ENCODE data around the gene TMC8.
"Not testable (repeated sequence)": the region's sequence is repeated elsewhere in the genome, so short reads cannot be mapped to it uniquely, and the experiment has no call there.

The TMC8 gene

DNA sequence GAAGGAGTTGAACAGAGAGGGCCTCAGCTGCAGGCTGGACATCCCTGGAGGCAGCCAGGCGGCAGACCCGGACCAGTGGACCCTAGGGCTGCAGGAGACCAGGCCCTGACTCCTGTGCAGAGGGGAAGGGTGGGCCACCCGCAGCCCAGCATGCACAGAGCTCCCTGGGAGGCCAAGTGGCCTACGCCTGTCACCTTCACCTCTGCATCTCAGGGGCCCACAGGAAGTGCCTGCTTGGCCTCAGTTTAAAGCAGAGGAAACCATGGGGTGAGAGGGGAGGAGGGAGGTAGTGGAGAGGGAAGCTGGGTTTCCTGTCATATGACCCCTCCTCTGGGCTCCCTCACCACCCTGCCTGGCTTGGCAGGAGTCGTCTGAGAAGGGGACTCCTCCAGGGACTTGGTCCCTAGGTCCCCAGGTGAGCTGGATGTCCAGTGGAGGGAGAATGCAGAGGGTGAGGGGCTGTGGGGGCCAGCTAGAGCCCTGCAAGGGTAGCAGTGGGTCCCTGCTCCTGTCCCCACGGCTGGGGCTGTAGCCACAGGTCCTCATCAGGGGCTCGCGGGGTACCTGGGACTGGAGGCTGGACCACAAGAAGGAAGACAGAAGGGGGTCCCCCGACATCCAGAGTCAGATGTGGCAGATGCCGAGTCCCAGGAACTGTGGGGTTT is at the start of gene TMC8:
Gene TMC8 (plus strand): TSS at position 335 of the 665 bp plus-strand sequence. CDS start 818 bp downstream, outside the sequence.
- Mint-ChIP-seq H3K4me1 (peaks cover 73% of the 10 kb centered on the region), H3K9me3 (no peaks in the 10 kb centered on the region), H3K27me3 (no peaks in the 10 kb centered on the region), H3K4me3 (peak within 1 kb of the TSS; percentile 88), H3K27ac (peak within 1 kb of the TSS; percentile 82), H3K36me3 (peaks cover 66% of the 10 kb centered on the region)
- peak; percentile 54 for ATAC-seq

GRCh38 chr17:78081551-78081950 is 49.0 kb upstream of the TMC8 start:
- Mint-ChIP-seq H3K4me1 (no peaks in the 10 kb centered on the region), H3K27me3 (no peaks in the 10 kb centered on the region), H3K4me3 (no peak overlapping the region), H3K27ac (no peak overlapping the region), H3K9me3 (no peaks in the 10 kb centered on the region), H3K36me3 (peaks cover 43% of the 10 kb centered on the region)
- ATAC-seq, result no peak

DNA sequence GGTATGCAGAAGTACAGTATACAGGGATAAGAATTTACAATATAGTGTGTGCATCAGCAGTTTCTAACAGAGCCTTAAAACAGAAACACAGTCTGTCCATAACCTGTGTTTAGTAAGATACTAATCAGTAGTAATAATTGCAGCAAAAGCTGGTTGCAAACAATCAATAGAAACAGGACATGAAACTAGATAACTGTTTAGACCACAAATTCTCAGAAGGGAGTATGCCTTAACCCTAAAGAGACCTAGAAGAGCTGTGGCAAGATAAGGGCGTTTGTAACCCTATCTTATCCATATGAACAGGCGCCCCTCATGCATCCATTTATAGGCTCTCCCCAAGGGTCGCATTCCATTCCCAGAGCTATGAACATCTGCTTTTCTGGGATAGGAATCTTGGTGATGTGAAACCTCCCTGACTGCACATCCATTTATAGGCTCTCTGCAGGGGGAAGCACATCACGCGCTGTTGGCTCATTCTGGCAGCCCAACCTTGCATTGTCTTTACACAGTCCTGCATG is 48.2 kb upstream of the TMC8 start:
- H3K4me3 Mint-ChIP-seq, ATAC-seq, H3K27me3 Mint-ChIP-seq, H3K27ac Mint-ChIP-seq, H3K4me1 Mint-ChIP-seq, H3K9me3 Mint-ChIP-seq: not testable (repeated sequence)
- peaks cover 40% of the 10 kb centered on the region for H3K36me3 Mint-ChIP-seq

DNA sequence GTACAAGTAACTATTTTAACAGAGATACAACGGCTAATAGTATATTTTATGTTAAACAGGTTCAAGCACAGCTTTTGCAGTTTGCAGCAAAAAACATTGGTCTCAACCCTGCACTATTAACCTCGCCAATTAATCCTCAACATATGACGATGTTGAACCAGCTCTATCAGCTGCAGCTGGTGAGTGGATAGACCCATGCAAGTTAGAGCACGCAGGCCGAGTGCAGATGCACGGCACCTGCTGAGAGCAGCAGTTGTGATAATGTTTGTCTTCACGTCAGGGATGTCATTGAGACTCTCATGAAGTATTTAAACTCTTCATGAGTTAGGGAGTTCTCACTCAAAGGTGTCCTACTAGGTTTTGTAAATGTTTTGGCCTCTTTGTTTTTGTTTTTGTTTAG is 47.6 kb upstream of the TMC8 start:
- H3K9me3 Mint-ChIP-seq, result no peaks in the 10 kb centered on the region
- peaks cover 34% of the 10 kb centered on the region for H3K36me3 Mint-ChIP-seq
- H3K4me3 Mint-ChIP-seq, result no peak overlapping the region
- H3K27me3 Mint-ChIP-seq, result no peaks in the 10 kb centered on the region
- no peak overlapping the region for H3K27ac Mint-ChIP-seq
- H3K4me1 Mint-ChIP-seq, result no peaks in the 10 kb centered on the region
- ATAC-seq, result no peak

DNA sequence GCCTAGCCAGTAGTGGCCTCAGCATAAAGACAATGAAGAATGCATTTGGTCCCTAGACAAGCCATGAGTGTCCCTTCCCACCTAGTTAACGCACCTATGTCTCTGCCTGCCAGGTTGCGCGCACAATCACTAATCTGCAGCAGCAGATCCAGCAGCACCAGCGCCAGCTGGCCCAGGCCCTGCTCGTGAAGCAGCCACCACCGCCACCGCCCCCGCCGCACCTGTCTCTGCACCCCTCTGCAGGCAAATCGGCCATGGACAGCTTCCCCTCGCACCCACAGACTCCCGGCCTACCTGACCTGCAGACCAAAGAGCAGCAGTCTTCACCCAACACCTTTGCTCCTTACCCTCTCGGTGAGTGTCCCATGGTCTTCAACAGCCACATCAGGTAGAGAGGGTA is 43.8 kb upstream of the TMC8 start:
- ATAC-seq, result no peak
- H3K27me3 Mint-ChIP-seq, result no peaks in the 10 kb centered on the region
- H3K4me1 Mint-ChIP-seq, result no peaks in the 10 kb centered on the region
- no peak overlapping the region for H3K4me3 Mint-ChIP-seq
- peaks cover 38% of the 10 kb centered on the region for H3K36me3 Mint-ChIP-seq
- no peak overlapping the region for H3K27ac Mint-ChIP-seq
- no peaks in the 10 kb centered on the region for H3K9me3 Mint-ChIP-seq

DNA sequence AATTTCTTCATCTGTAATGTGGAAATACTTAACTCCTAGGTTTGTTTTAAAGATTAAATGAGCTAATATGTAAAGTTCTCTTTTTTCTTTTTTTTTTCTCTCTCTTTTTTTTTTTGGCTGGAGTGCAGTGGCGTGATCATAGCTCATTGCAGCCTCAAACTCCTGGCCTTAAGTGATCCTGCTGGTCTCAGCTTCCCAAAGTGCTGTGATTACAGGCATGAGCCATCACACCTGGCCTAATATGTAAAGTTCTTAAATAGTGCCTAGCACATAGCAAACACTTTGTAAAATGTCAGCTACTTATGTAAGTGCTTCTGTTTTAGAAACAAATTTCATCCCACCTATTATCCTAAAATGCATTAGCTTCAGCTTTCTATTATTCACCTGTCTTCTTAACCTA is 42.0 kb upstream of the TMC8 start:
- H3K27ac Mint-ChIP-seq, result no peak overlapping the region
- H3K36me3 Mint-ChIP-seq, result peaks cover 50% of the 10 kb centered on the region

GRCh38 chr17:78089576-78090281 is 40.8 kb upstream of the TMC8 start:
- no peak for ATAC-seq
- H3K27me3 Mint-ChIP-seq, result no peaks in the 10 kb centered on the region
- H3K27ac Mint-ChIP-seq, result no peak overlapping the region
- H3K36me3 Mint-ChIP-seq, result peaks cover 59% of the 10 kb centered on the region
- no peaks in the 10 kb centered on the region for H3K9me3 Mint-ChIP-seq
- no peak overlapping the region for H3K4me3 Mint-ChIP-seq
- H3K4me1 Mint-ChIP-seq, result no peaks in the 10 kb centered on the region

More for the DNA sequence above, 42.0 kb upstream of the TMC8 start:
- no peak for ATAC-seq
- no peaks in the 10 kb centered on the region for H3K4me1 Mint-ChIP-seq
- no peaks in the 10 kb centered on the region for H3K9me3 Mint-ChIP-seq
- no peaks in the 10 kb centered on the region for H3K27me3 Mint-ChIP-seq
- no peak overlapping the region for H3K4me3 Mint-ChIP-seq

- no peaks in the 10 kb centered on the region for H3K27me3 Mint-ChIP-seq
- ATAC-seq, result no peak
- no peak overlapping the region for H3K27ac Mint-ChIP-seq
- H3K9me3 Mint-ChIP-seq, result no peaks in the 10 kb centered on the region
- peaks cover 69% of the 10 kb centered on the region for H3K36me3 Mint-ChIP-seq
- H3K4me1 Mint-ChIP-seq, result no peaks in the 10 kb centered on the region
- H3K4me3 Mint-ChIP-seq, result no peak overlapping the region
Observed at GRCh38 chr17:78092794-78093324, 37.7 kb upstream of the TMC8 start.

- no peaks in the 10 kb centered on the region for H3K27me3 Mint-ChIP-seq
- H3K27ac Mint-ChIP-seq, result no peak overlapping the region
- no peaks in the 10 kb centered on the region for H3K4me1 Mint-ChIP-seq
- peaks cover 78% of the 10 kb centered on the region for H3K36me3 Mint-ChIP-seq
- no peak for ATAC-seq
- no peaks in the 10 kb centered on the region for H3K9me3 Mint-ChIP-seq
- no peak overlapping the region for H3K4me3 Mint-ChIP-seq
Observed at GRCh38 chr17:78095035-78095434, 35.5 kb upstream of the TMC8 start.

GRCh38 chr17:78096093-78096492 is 34.5 kb upstream of the TMC8 start:
- H3K4me1 Mint-ChIP-seq, result no peaks in the 10 kb centered on the region
- H3K27ac Mint-ChIP-seq, result no peak overlapping the region
- H3K27me3 Mint-ChIP-seq, result no peaks in the 10 kb centered on the region
- peaks cover 79% of the 10 kb centered on the region for H3K36me3 Mint-ChIP-seq
- no peak overlapping the region for H3K4me3 Mint-ChIP-seq
- no peak for ATAC-seq
- H3K9me3 Mint-ChIP-seq, result no peaks in the 10 kb centered on the region

GRCh38 chr17:78101112-78101511 is 29.5 kb upstream of the TMC8 start:
- Mint-ChIP-seq H3K27ac (peak overlapping the region; percentile 14), H3K4me3 (no peak overlapping the region), H3K4me1 (no peaks in the 10 kb centered on the region), H3K36me3 (peaks cover 57% of the 10 kb centered on the region), H3K9me3 (no peaks in the 10 kb centered on the region), H3K27me3 (no peaks in the 10 kb centered on the region)
- ATAC-seq, result no peak

- Mint-ChIP-seq H3K36me3 (peaks cover 52% of the 10 kb centered on the region), H3K27ac (peak overlapping the region; percentile 14), H3K4me3 (no peak overlapping the region), H3K4me1 (no peaks in the 10 kb centered on the region), H3K9me3 (no peaks in the 10 kb centered on the region), H3K27me3 (no peaks in the 10 kb centered on the region)
- no peak for ATAC-seq
Observed at GRCh38 chr17:78101542-78101941, 29.0 kb upstream of the TMC8 start.

- Mint-ChIP-seq H3K36me3 (peaks cover 48% of the 10 kb centered on the region), H3K27ac (peak overlapping the region; percentile 37), H3K4me3 (no peak overlapping the region)
Observed at GRCh38 chr17:78103311-78103710, 27.3 kb upstream of the TMC8 start.

DNA sequence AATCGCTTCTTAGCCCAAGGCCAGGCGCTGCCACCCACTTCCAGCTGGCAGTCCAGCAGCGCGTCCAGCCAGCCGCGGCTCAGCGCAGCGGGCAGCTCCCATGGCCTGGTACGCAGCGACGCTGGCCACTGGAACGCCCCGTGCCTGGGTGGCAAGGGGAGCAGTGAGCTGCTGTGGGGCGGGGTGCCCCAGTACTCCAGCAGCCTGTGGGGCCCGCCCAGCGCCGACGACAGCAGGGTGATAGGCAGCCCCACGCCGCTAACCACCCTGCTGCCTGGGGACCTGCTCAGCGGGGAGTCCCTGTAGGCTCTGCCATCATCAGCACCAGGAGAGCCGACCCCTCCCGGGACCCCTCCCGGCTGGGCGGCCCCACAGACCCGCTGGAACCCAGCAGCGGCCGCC is 26.0 kb upstream of the TMC8 start:
- H3K27me3 Mint-ChIP-seq, result no peaks in the 10 kb centered on the region
- H3K4me3 Mint-ChIP-seq, result no peak overlapping the region
- no peak overlapping the region for H3K27ac Mint-ChIP-seq
- peaks cover 47% of the 10 kb centered on the region for H3K36me3 Mint-ChIP-seq
- H3K9me3 Mint-ChIP-seq, result no peaks in the 10 kb centered on the region
- ATAC-seq, result no peak
- peaks cover 15% of the 10 kb centered on the region for H3K4me1 Mint-ChIP-seq

More at GRCh38 chr17:78103311-78103710, 27.3 kb upstream of the TMC8 start:
- Mint-ChIP-seq H3K9me3 (no peaks in the 10 kb centered on the region), H3K27me3 (no peaks in the 10 kb centered on the region), H3K4me1 (peaks cover 9% of the 10 kb centered on the region)
- no peak for ATAC-seq

- Mint-ChIP-seq H3K27me3 (no peaks in the 10 kb centered on the region), H3K36me3 (peaks cover 43% of the 10 kb centered on the region), H3K4me3 (no peak overlapping the region), H3K4me1 (peaks cover 15% of the 10 kb centered on the region), H3K27ac (no peak overlapping the region), H3K9me3 (no peaks in the 10 kb centered on the region)
- no peak for ATAC-seq
Observed at GRCh38 chr17:78105101-78105500, 25.5 kb upstream of the TMC8 start.

GRCh38 chr17:78105551-78105950 is 25.0 kb upstream of the TMC8 start:
- H3K9me3 Mint-ChIP-seq, result no peaks in the 10 kb centered on the region
- peaks cover 44% of the 10 kb centered on the region for H3K36me3 Mint-ChIP-seq
- no peaks in the 10 kb centered on the region for H3K27me3 Mint-ChIP-seq
- ATAC-seq, result no peak
- H3K4me1 Mint-ChIP-seq, result peaks cover 17% of the 10 kb centered on the region
- no peak overlapping the region for H3K4me3 Mint-ChIP-seq
- no peak overlapping the region for H3K27ac Mint-ChIP-seq

All from stimulated activated memory B cell treated with anti-CD40 and anti-IgM and Interleukin-4, amounts not matched to agents 10 μg/mL and 1 μg/mL and 100 μg/mL, for 72 hours (primary cell).